SKM-1 treated with dmso at 0.1 percent for 144 hours (cell line): Measurements from ENCODE around the gene TPO.
"Not testable (repeated sequence)": the region's sequence is repeated elsewhere in the genome, so short reads cannot be mapped to it uniquely, and the experiment has no call there.

Source experiments
- DNase-seq: peaks from one replicate; lab custom pipeline; 2025; ENCODE audit not compliant: unreplicated experiment; lab: John Stamatoyannopoulos, UW

Gene TPO

GRCh38 chr2:1501038-1501851, 88.0 kb downstream of the TPO start:
- no peak for DNase-seq

DNA sequence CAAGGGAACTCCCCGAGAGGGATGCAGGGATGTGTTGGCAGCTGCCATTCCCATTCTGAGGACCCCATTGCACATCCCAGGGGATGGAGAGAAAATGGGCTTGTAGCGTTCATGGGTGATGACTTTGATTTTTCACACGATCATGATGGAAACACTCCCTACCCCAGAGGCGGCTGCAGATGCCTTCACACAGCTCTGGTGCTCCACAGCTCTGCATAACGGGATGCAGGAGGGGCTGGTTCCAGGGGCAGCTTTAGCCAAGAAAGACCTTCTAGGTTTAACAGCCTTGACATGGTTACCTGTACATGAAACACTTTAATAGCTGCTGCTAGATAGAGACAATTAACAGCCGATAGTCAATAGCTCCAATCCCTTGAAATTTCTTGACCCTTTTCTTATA, 88.7 kb downstream of the TPO start:
- DNase-seq = no peak

DNA sequence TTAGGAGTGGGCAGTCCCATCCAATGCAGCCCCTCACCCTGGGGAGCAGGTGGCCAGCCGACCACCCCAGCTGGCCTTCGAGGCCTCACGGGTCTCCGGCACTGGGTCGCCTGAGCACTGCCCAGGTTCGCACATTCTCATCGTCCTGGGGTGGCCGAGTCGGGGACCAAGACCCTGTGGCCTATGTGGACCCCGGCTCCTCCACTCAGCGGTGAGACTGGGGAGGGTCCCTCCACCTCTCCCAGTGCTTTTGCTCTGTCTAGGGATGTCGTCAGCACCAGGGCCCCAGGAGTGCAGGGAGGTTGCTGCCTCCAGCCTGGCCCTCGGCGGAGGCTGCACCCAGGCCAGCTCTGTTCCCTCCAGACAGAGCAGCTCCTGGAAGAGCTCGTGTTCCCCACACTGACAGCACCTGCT, 89.6 kb downstream of the TPO start:
- DNase-seq = no peak

DNA sequence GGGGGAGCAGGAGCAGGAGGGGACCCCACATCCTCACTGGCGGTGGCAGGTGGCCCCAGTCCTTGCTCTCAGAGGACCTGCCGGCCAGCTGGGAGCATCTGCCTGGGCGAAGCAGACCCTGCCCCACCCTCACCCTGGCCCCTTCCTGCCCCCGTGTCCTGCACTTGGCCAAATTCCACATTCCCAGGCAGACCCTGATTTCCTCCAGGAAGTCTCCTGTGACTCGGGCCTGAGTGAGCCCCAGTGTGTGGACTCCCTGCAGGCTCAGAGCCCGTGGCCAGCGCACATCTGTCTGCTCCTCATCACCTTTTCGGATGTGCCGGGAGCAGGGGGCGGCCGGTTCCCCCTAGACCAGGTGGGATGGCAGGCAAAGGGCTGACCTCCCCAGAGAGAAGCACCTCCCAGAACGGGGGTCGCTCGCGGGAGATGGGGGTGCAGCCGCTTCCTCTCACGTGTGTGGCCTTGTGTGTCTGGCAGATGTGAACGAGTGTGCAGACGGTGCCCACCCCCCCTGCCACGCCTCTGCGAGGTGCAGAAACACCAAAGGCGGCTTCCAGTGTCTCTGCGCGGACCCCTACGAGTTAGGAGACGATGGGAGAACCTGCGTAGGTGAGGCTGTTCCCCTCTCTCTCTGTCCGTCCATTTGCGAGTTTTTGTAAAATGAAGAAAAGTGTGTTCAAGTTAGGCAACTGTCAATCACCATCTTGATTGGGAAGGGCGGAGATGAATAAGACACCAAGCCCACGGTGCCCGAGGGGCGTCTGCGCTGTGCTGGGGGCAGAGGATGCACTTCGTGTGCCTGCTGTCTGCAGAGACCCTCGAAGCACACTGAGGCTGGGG, 90.4 kb downstream of the TPO start:
- DNase-seq = no peak

DNA sequence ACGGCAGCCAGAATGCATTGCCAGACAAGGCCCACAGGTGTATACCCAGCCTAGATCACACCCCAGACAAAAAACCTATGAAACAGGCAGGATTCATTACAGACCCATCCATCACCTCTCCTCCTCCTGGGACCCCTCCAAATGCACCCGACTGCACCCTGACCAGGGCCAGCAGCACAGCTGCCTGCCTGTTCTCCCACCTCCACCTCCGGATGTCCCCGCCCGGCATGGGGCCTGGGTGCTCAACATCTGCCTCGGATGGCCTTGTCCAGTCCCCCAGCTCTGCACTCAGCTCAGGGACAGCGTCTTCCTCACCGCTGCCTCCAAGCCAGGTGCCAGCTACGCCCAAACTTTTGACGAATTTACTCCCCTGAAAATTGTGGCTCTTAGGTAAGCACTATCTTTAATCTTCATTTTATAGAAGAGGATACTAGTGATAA, 91.1 kb downstream of the TPO start:
- DNase-seq = no peak

- DNase-seq = no peak
Observed at GRCh38 chr2:1505031-1505441, 91.8 kb downstream of the TPO start.

DNA sequence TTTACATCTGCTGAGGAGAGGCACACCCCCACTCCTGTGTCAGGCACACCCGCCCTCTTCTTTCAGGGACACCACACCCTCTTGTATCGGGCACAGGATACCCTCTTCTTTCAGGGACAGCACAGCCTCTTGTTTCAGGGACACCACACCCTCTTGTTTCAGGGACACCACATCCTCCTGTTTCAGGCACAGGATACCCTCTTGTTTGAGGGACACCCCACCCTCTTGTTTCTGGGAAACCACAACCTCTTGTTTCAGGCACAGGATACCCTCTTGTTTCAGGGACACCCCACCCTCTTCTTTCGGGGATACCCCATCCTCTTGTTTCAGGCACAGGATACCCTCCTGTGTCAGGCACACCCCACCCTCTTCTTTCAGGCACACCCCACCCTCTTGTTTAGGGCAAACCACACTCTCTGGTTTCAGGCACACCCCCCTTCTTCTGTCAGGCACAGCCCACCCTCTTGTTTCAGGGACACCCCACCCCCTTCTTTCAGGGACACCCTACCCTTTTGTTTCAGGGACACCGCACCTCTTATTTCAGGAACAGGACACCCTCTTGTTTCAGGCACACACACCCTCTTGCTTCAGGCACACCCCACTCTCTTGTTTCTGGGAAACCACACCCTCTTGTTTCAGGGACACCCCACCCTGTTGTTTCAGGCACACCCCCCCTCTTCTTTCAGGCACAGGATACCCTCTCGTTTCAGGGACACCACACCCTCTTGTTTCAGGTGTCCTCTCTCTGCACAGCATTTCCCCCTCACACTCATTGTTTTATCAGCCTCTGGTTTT, 96.2 kb downstream of the TPO start:
- DNase-seq = no peak

DNA sequence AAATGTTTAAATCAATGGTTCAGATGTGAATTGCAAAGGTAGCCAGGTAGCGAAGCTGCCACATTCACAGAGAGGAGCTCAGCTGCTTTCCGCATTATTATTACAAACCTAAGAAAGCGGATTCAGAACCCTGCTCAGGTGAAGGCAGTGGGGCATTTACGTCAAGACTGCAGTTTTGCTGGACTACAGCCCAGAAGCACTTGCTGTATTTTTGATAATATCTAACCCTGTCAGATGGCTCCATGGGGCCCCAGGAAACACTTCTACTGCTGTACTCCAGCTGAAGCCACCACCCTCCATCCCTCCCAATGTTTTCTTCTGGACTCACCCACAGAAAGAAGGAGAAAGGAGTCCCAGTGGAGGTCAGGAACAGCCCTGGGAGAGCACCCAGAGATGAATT, 96.9 kb downstream of the TPO start:
- DNase-seq = no peak

DNA sequence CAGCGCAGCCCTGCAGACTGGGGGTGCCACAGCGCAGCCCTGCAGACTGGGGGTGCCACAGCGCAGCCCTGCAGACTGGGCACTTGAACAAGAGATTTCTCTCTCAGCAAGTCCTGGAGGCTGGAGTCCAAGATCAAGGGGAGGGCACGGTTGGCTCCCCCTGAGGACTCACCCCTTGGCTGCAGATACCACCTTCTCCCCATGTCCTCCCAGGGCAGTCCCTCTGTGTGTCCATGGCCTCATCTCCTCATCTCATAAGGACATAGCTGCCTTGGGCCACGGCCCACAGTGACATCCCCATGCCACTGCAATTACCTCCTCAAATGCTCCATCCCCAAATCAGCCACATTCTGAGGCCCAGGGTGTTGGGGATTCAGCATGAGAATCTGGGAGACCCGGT, 98.2 kb downstream of the TPO start:
- no peak for DNase-seq

DNA sequence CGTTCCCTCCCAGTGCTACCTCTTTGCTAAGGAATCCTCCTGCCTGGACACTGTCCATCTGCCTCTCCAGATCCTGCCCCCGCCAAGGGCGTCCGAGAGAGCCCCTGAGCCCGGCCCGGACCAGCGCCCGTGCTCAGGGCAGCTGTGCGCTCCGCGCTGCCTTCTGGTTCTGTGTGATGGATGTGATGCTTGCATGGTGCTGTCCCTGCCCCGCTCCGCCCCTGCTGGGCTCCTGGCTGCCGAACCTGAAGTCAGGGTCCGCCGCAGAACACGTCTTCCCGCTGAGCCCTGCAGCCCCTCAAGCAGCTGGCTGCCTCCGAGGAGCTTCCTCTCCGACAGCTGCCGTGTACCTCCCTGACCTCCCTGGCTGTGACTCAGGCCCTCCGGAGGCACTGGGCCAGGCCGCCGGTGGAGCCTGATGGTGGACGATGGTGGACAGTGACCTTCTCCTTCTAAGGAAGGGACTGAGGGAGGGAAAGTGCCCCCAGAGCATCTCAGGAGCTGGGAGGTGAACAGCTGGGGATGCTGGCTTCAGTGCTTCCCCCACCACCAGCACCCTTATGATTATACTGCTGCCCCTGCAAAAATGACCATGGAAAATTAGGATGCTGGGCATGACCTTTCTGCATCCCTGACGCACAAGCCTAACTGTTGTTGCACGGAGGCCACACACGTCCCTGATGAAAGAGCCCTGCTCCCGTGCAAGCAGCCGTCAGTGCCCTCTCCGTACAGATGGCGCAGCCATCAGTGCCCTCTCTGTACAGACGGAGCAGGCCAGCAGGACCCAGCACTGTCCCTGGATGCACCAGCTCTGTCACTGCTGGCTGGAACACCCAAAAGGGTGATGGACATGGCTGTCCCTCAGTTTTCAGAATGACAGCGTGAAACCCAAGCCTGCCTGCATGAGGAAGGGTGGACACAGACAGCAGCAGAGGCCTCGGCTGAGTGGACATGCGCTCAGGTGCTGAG, 99.3 kb downstream of the TPO start:
- no peak for DNase-seq

- DNase-seq = no peak
Observed at GRCh38 chr2:1514391-1515072, 101.3 kb downstream of the TPO start.

- DNase-seq = no peak
Observed at GRCh38 chr2:1515073-1515430, 101.8 kb downstream of the TPO start.

- DNase-seq = no peak
Observed at GRCh38 chr2:1515986-1516797, 102.9 kb downstream of the TPO start.

GRCh38 chr2:1516798-1517060, 103.5 kb downstream of the TPO start:
- DNase-seq = no peak

DNA sequence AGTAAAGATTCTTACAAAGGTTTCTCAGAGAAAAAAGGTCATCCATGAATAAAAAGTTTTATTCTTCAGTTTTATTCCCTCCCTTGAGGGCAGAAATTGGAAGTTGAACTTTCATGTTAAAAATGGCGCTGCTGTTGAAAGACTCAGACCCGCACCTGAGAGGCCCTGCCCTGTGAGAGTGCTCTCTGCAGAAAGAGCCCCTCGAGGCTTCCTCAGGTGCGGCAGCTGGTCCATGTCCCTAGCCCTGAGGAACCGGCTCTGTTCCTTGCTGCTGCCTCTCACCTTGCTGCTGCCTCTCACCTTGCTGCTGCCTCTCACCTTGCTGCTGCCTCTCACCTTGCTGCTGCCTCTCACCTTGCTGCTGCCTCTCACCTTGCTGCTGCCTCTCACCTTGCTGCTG, 104.0 kb downstream of the TPO start:
- DNase-seq = not testable (repeated sequence)

- DNase-seq = no peak
Observed at GRCh38 chr2:1517786-1518185, 104.5 kb downstream of the TPO start.

DNA sequence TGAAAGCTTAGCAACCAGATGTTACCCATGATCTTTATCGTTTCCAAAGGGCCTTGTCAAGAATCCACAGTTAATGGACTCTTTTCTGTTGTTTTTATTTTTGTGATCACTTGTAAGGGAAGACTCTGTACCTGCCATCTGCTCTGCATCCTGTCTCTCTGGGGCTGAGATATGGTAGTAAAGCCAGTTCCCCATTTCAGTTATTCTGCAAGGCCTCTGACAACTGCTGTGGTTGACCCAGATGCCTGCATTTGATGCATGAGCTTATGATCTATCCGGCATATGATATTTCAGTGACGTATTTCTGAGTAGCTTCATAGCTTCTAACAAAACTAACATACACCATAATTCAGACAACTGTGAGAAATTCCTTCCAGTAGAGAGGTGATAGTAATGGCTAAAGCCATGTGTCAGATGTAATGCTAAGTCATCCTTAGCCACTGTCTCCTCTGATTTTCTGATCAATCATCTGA, 105.1 kb downstream of the TPO start:
- no peak for DNase-seq

DNA sequence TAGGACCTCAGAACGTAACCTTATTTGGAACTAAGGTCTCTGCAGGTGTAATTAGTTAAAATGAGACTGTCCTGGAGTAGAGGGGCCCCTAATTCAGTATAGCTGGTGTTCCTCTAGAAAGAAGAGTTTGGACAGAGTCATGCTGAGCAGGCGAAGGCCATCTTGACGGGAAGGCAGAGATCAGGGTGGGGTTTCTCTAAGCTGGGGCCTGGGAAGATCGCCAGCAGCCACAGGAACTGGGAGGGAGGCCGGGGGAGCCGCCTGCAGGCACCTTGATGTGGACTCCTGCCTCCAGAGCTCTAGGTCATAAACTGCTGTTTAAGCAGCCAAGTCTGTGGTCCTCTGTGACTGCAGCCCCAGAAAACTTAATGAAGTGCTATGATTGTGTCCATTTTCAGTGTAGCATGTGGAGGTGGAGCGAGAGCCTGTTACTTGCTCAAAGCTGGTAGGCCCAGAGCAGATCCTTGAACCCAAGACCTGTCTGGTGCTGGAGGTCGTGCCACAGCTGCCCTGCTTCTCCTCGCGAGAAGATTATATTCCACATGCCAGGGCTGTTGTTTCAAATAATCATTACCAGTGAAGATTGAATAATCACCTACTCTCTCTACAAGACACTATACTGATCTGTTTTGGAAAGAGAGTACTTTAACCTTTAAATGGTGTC, 105.7 kb downstream of the TPO start:
- no peak for DNase-seq
